ENCODE results near the gene CHRM1.

DNA sequence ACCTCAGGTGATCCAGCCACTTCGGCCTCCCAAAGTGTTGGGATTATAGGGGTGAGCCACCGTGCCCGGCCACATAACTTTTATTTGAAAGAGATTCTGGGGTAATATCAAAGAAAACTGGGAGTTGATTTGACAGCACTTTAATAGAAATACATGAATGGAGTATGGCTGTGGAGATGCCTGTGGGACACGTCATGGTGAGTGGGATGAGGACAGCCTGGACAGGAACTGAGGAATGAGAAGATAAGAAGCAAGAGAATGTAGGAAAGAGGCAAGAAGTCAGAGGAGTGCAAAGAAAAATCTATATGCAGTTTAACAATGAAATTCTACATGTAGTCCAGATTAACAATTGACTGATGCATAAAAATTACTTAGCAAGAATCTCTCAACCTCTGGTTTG is 32.6 kb upstream of the CHRM1 start:
- TF ChIP-seq POLR2A (IDR thresholded peaks at IDR 0.05; ENCODE audit: low read depth, low read length), result no peak
- TF ChIP-seq POLR2AphosphoS5 (IDR thresholded peaks at IDR 0.05; ENCODE audit: low read depth, low read length), result no peak
- TF ChIP-seq TAF1 (IDR thresholded peaks at IDR 0.05; ENCODE audit: borderline replicate concordance, low read depth, low read length), result no peak

All from GM12892 (cell line).